GM23338 (cell line): ENCODE results near the gene DNAJC6.

Experiments
- EZH2 ChIP-seq: fragments of 200-600 bp; sonication (generic); IDR thresholded peaks from one replicate; pipeline ENCODE4 v1.8.0; 2017; ENCODE audit warnings: antibody characterized with exemption, mild to moderate bottlenecking, low read depth; ENCODE audit not compliant: unreplicated experiment
- EZH2phosphoT487 ChIP-seq: fragments of 200-600 bp; sonication (generic); IDR thresholded peaks from one replicate; pipeline ENCODE4 v1.8.1; 2018; ENCODE audit warnings: antibody characterized with exemption; ENCODE audit not compliant: unreplicated experiment
- JUNB ChIP-seq: IDR thresholded peaks from one replicate; pipeline ENCODE4 v1.6.1; 2016; ENCODE audit warnings: antibody characterized with exemption; ENCODE audit not compliant: unreplicated experiment
- NANOG ChIP-seq: IDR thresholded peaks from 2 replicates; pipeline ENCODE4 v1.6.1; 2016; ENCODE audit warnings: antibody characterized with exemption, borderline replicate concordance
- POLR2AphosphoS5 ChIP-seq: IDR thresholded peaks from 2 replicates; pipeline ENCODE4 v1.6.1; 2016; ENCODE audit warnings: antibody characterized with exemption, low read depth
- REST ChIP-seq: IDR thresholded peaks from one replicate; pipeline ENCODE4 v1.6.1; 2018; ENCODE audit warnings: antibody characterized with exemption; ENCODE audit not compliant: unreplicated experiment
- ZNF331 ChIP-seq: fragments of 250-450 bp; sonication (Bioruptor Pico); IDR thresholded peaks from 2 replicates; pipeline ENCODE4 v1.5.0; 2020; ENCODE audit warnings: low read depth, mild to moderate bottlenecking, moderate library complexity
- TF ChIP-seq, protein P1 (sequence below), 2 experiments: fragments of 200-600 bp in 1 of 2; sonication (generic) in 1 of 2; conservative IDR thresholded peaks; 2 replicates each; pipeline versions ENCODE4 v1.5.1 to v1.6.1; 2016 to 2017; ENCODE audit warnings: antibody characterized with exemption in 2 of 2, low read depth in 2 of 2, mild to moderate bottlenecking in 2 of 2, moderate library complexity in 1 of 2

DNA sequence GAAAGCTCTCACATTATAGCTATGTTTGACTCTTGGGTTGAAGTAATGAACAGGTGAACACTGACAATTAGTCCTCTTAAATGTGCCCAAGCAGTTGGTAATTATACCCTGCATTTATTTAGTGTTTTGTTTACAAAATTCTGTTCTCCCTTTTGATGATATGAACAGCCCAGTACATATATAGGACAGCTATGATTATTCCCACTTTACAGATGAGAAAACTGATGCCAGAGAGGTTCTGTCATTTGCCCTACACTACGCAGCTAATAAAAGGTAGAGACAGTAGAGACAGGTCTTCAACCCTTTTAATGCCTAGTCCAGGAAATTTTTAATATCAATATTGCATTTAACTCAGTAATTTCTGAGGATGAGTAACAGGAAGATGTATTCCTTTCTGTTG is 46.1 kb upstream of the DNAJC6 start:
- TF ChIP-seq, protein P1, sequence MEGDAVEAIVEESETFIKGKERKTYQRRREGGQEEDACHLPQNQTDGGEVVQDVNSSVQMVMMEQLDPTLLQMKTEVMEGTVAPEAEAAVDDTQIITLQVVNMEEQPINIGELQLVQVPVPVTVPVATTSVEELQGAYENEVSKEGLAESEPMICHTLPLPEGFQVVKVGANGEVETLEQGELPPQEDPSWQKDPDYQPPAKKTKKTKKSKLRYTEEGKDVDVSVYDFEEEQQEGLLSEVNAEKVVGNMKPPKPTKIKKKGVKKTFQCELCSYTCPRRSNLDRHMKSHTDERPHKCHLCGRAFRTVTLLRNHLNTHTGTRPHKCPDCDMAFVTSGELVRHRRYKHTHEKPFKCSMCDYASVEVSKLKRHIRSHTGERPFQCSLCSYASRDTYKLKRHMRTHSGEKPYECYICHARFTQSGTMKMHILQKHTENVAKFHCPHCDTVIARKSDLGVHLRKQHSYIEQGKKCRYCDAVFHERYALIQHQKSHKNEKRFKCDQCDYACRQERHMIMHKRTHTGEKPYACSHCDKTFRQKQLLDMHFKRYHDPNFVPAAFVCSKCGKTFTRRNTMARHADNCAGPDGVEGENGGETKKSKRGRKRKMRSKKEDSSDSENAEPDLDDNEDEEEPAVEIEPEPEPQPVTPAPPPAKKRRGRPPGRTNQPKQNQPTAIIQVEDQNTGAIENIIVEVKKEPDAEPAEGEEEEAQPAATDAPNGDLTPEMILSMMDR (conservative IDR thresholded peaks at IDR 0.05; ENCODE audit: low read depth in 2 of 2) = no peak
- no peak for TF ChIP-seq REST
- TF ChIP-seq EZH2phosphoT487 = no peak
- no peak for TF ChIP-seq EZH2
- TF ChIP-seq POLR2AphosphoS5 = no peak
- TF ChIP-seq ZNF331 (CRISPR knock-in tag) = no peak
- TF ChIP-seq JUNB = no peak
- TF ChIP-seq NANOG = no peak
